Erythroblast (primary cell): ENCODE results near the gene BPIFB1.

Experiments
- GATA1 ChIP-seq: IDR thresholded peaks from 2 replicates; pipeline ENCODE4 v1.6.1; 2011; ENCODE audit warnings: low read depth, mild to moderate bottlenecking, control low read depth, low read length, moderate library complexity
- POLR2A ChIP-seq: IDR thresholded peaks from 2 replicates; pipeline ENCODE4 v1.6.1; 2011; ENCODE audit warnings: mild to moderate bottlenecking, low read length

DNA sequence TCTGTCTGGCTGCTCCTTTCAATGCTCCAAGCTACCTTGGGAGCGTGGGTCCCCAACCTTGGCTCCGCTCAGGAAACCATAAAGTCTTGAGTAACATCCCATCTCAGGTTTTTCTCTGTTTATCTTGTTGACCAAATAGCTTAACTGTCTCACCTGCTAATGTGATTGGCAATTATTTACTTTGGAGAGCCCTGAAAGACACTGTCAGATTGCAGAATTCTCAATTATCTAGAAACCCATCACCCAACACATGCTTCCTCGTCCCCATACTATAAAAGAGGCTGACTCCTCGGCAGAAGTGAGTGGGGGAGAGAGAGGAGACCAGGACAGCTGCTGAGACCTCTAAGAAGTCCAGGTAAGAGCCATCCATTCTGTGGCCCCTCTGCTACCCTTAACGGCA, 47.3 kb upstream of the BPIFB1 start, which contains the start of gene BPIFA1:
- TF ChIP-seq POLR2A (no peak), GATA1 (no peak)
